Endothelial cell of umbilical vein (primary cell): ENCODE data around the gene PDE4B. TPM values are rescaled to one million over a fixed set of nuclear protein-coding genes. Genes with fewer than 3 reads are reported as not detected.

ENCODE experiments used
- BruUV-seq: library from RNA; stranded (reverse); fragments of 400-500 nt; replicated peaks from 2 replicates; lab custom pipeline; 2021; lab: Mats Ljungman, UMichigan
- CTCF ChIA-PET: fragments of 300-600, 350-600 bp; sonication (Branson Sonifier 250); formaldehyde crosslinking; loops from one replicate; lab custom pipeline; 2021; ENCODE audit warnings: antibody characterized with exemption, inconsistent platforms; lab: Charles Lee
- POLR2A ChIA-PET: fragments of 300-600, 350-600 bp; sonication (Branson Sonifier 250); formaldehyde crosslinking; loops from one replicate; lab custom pipeline; 2021; ENCODE audit warnings: antibody characterized with exemption, inconsistent platforms; lab: Charles Lee
- DNase-seq: peaks from one replicate; pipeline ENCODE4 v3.0.0-alpha.2; 2011; ENCODE audit warnings: low read depth, low spot score
- FAIRE-seq: peaks from 2 replicates; lab custom pipeline; 2011; peaks lifted over from hg19 to GRCh38; lab: Jason Lieb, UNC
- H2AFZ ChIP-seq: 2 replicates; pipeline ENCODE4 v1.6.0; 2012; ENCODE audit warnings: low read depth, low read length, control low read depth, inconsistent platforms
- H3K27ac ChIP-seq: 2 replicates; pipeline ENCODE4 v1.5.1; 2011; ENCODE audit warnings: low read depth, mild to moderate bottlenecking, control low read depth, low read length, moderate library complexity; ENCODE audit not compliant: insufficient read depth
- H3K27me3 ChIP-seq, 2 experiments: 2 replicates each; pipeline versions ENCODE4 v1.6.0 to v1.6.1; 2011; ENCODE audit warnings: low read length in 2 of 2, mixed read lengths in 1 of 2; ENCODE audit not compliant: control insufficient read depth in 2 of 2, insufficient read depth in 2 of 2
- H3K36me3 ChIP-seq, 2 experiments: 2 replicates in 1 of 2; 3 replicates in 1 of 2; pipeline ENCODE4 v1.5.1; 2011; ENCODE audit warnings: low read length in 2 of 2, mild to moderate bottlenecking in 1 of 2, moderate library complexity in 1 of 2; ENCODE audit not compliant: control insufficient read depth in 2 of 2, insufficient read depth in 2 of 2; ENCODE audit errors: extremely low read depth in 1 of 2
- H3K4me1 ChIP-seq: 3 replicates; pipeline ENCODE4 v1.5.1; 2011; ENCODE audit warnings: mild to moderate bottlenecking, low read length; ENCODE audit not compliant: control insufficient read depth, insufficient read depth; ENCODE audit errors: extremely low read depth
- H3K4me2 ChIP-seq: 2 replicates; pipeline ENCODE4 v1.6.1; 2011; ENCODE audit warnings: low read length, control low read depth, mixed read lengths; ENCODE audit not compliant: insufficient read depth
- H3K4me3 ChIP-seq, 3 experiments: fragments of 200-600 bp in 1 of 3; sonication (generic), shearing (Covaris generic) in 1 of 3; replicated peaks in 1 of 3; 2 replicates each; pipeline ENCODE4 v1.5.1; 2011 to 2016; ENCODE audit warnings: control low read depth in 3 of 3, low read length in 3 of 3, mild to moderate bottlenecking in 2 of 3, inconsistent platforms in 1 of 3, low read depth in 1 of 3, moderate library complexity in 1 of 3; ENCODE audit not compliant: insufficient read depth in 1 of 3
- H3K79me2 ChIP-seq: 2 replicates; pipeline ENCODE4 v1.6.0; 2012; ENCODE audit warnings: low read length, inconsistent platforms; ENCODE audit not compliant: control insufficient read depth, insufficient read depth
- H3K9ac ChIP-seq: replicated peaks from 2 replicates; pipeline ENCODE3; 2011; ENCODE audit warnings: low read length, control low read depth; ENCODE audit not compliant: insufficient read depth; ENCODE audit errors: extremely low read depth
- H3K9me1 ChIP-seq: replicated peaks from 3 replicates; pipeline ENCODE4 v1.6.0; 2011; ENCODE audit warnings: mild to moderate bottlenecking, low read length; ENCODE audit not compliant: control insufficient read depth, insufficient read depth; ENCODE audit errors: extremely low read depth
- H3K9me3 ChIP-seq: replicated peaks from 2 replicates; pipeline ENCODE4 v1.5.1; 2012; ENCODE audit warnings: low read length, inconsistent platforms; ENCODE audit not compliant: control insufficient read depth, insufficient read depth
- H4K20me1 ChIP-seq: replicated peaks from 2 replicates; pipeline ENCODE3; 2011; ENCODE audit warnings: mild to moderate bottlenecking, low read length; ENCODE audit not compliant: control insufficient read depth, insufficient read depth; ENCODE audit errors: extremely low read depth
- CTCF ChIP-seq, 2 donors: IDR thresholded peaks; 1 replicate in 1 of 2; 2 replicates in 1 of 2; pipeline ENCODE4 v1.5.1; 2011; ENCODE audit warnings: low read length in 2 of 2, mild to moderate bottlenecking in 2 of 2, moderate library complexity in 2 of 2, control low read depth in 1 of 2, inconsistent platforms in 1 of 2, low read depth in 1 of 2; ENCODE audit not compliant: insufficient read depth in 1 of 2; ENCODE audit errors: extremely low read depth in 1 of 2
- EZH2 ChIP-seq: IDR thresholded peaks from 2 replicates; pipeline ENCODE4 v1.6.1; 2012; ENCODE audit warnings: borderline replicate concordance, low read depth, mild to moderate bottlenecking, moderate library complexity, low read length, inconsistent platforms; ENCODE audit not compliant: severe bottlenecking
- FOS ChIP-seq: IDR thresholded peaks from 2 replicates; pipeline ENCODE4 v1.6.1; 2011; ENCODE audit warnings: mild to moderate bottlenecking, low read length, moderate library complexity, borderline replicate concordance; ENCODE audit not compliant: insufficient read depth
- GATA2 ChIP-seq: IDR thresholded peaks from 2 replicates; pipeline ENCODE4 v1.7.0; 2011; ENCODE audit warnings: low read depth, mild to moderate bottlenecking, moderate library complexity, mixed read lengths, low read length; ENCODE audit not compliant: insufficient read length, insufficient read depth
- JUN ChIP-seq: IDR thresholded peaks from 2 replicates; pipeline ENCODE4 v1.6.1; 2011; ENCODE audit warnings: borderline replicate concordance, low read depth; ENCODE audit not compliant: insufficient read length, insufficient read depth
- MYC ChIP-seq: IDR thresholded peaks from one replicate; pipeline ENCODE4 v1.6.1; 2011; ENCODE audit warnings: mild to moderate bottlenecking, low read depth, low read length
- POLR2AphosphoS5 ChIP-seq: IDR thresholded peaks from 2 replicates; pipeline ENCODE4 v1.6.1; 2012; ENCODE audit warnings: low read depth, mild to moderate bottlenecking, control low read depth, low read length, moderate library complexity; ENCODE audit not compliant: insufficient read depth
- dilution Hi-C: fragments of 300-500 bp; cut with MboI; formaldehyde crosslinking; loops from one replicate; pipeline ENCODE4 v1.15.0; 2019; ENCODE audit warnings: low sequenced_read_pairs; ENCODE audit not compliant: extremely low pct_ligation_motif_present
- intact Hi-C: fragments of 100-400 bp; cut with micrococcal nuclease; formaldehyde crosslinking; loops from one replicate; pipeline ENCODE4 v1.10.0; 2022
- polyA plus RNA-seq, 4 experiments: library from polyadenylated mRNA; depleted of rRNA in 3 of 4; stranded (reverse) in 3 of 4; unstranded in 1 of 4; fragments of >200 nt; gene quantifications; 2 replicates each; pipeline versions ENCODE4 v1.2.1 to v1.2.3, GENCODE V29; 2011 to 2012; ENCODE audit warnings: missing spikeins in 1 of 4
- total RNA-seq: library from RNA; stranded (reverse); gene quantifications from 2 replicates; pipeline ENCODE4 v1.2.3, GENCODE V29; 2021

PDE4B gene
- total and polyA plus RNA-seq, 2 donors (not counting 3 experiments of a cell fraction or from before 2014, with no cell fraction given): 63.5 to 69.8 TPM

- ChIA-PET POLR2A (no interaction called here), CTCF (interaction anchor here (1.0 to 1.5 kb wide), 2 partner anchors 9 to 13 kb away, joined by 3 to 5 read pairs; no protein-coding TSS in a partner anchor)
- dilution Hi-C loops (no loop called here), intact Hi-C loops (no loop called here)
- Histone ChIP-seq H3K27me3 (no peaks in the 10 kb centered on the region), H3K9me3 (no peaks in the 10 kb centered on the region), H3K4me2 (no peak overlapping the region), H3K9ac (no peak overlapping the region), H3K36me3 (no peaks in the 10 kb centered on the region), H2AFZ (no peak overlapping the region), H3K9me1 (no peaks in the 10 kb centered on the region), H3K79me2 (no peaks in the 10 kb centered on the region), H3K4me1 (no peaks in the 10 kb centered on the region), H3K4me3 (no peak overlapping the region), H4K20me1 (no peaks in the 10 kb centered on the region), H3K27ac (no peak overlapping the region)
- no TSS peak for BruUV-seq
- no peak for TF ChIP-seq MYC
- no peak for TF ChIP-seq GATA2
- TF ChIP-seq POLR2AphosphoS5: no peak
- TF ChIP-seq CTCF (IDR thresholded peaks at IDR 0.05; ENCODE audit: extremely low read depth in 1 of 2, insufficient read depth in 1 of 2, low read depth in 1 of 2, low read length in 2 of 2): no peak
- no peak for TF ChIP-seq JUN
- no peak for TF ChIP-seq EZH2
- TF ChIP-seq FOS: no peak
- no peak for FAIRE-seq
- DNase-seq: no peak
Measured at GRCh38 chr1:66393586-66394287, 601.0 kb downstream of the PDE4B start.
